ENCODE data around the gene ITPR1. TPM values are rescaled to one million over a fixed set of nuclear protein-coding genes. Genes with fewer than 3 reads are reported as not detected.

The ITPR1 gene
- total and polyA plus RNA-seq, 2 experiments from 2014 or later: 6.8 to 21.0 TPM

DNA sequence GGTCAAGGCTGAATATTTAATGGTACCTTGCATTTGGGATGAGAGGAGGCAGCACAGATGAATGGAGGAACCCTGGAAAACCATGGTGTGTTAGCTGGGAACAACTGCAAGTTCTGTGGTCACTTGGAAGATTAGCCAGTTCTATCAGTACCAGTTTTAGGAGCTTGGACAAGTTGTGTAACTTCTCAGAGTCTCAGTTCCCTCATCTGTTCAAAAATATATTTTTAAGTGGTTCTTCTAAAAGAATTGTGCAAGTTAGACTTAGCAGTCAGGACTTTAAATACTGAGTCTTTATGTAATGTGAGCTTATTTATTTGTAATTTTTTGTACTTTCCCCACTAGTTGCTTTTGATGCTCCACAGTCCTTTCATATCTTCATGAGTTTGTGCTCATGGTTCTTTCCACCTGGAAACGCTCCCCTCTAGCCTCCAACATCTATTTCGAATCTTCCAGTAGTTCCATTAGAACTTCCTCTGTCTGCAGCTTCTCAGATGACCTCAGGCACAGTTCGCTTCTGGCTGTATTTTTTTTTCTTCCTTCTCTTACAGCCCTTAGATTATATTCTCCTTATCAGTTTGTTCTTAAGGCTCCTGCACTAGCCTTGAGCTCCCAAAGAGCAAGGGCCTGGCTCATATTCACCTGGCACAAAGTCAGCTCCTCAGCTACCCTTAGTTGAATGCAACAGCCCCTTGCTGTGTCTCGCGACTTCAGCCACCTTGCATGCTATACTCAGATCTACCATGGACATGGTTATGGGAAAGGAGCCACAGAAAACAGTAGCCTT lies 27.1 kb downstream of the ITPR1 start (continued):
- TF ChIP-seq, protein P1, sequence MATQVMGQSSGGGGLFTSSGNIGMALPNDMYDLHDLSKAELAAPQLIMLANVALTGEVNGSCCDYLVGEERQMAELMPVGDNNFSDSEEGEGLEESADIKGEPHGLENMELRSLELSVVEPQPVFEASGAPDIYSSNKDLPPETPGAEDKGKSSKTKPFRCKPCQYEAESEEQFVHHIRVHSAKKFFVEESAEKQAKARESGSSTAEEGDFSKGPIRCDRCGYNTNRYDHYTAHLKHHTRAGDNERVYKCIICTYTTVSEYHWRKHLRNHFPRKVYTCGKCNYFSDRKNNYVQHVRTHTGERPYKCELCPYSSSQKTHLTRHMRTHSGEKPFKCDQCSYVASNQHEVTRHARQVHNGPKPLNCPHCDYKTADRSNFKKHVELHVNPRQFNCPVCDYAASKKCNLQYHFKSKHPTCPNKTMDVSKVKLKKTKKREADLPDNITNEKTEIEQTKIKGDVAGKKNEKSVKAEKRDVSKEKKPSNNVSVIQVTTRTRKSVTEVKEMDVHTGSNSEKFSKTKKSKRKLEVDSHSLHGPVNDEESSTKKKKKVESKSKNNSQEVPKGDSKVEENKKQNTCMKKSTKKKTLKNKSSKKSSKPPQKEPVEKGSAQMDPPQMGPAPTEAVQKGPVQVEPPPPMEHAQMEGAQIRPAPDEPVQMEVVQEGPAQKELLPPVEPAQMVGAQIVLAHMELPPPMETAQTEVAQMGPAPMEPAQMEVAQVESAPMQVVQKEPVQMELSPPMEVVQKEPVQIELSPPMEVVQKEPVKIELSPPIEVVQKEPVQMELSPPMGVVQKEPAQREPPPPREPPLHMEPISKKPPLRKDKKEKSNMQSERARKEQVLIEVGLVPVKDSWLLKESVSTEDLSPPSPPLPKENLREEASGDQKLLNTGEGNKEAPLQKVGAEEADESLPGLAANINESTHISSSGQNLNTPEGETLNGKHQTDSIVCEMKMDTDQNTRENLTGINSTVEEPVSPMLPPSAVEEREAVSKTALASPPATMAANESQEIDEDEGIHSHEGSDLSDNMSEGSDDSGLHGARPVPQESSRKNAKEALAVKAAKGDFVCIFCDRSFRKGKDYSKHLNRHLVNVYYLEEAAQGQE (IDR thresholded peaks at IDR 0.05; ENCODE audit: unreplicated experiment): no peak
- TF ChIP-seq ZNF331 (CRISPR knock-in tag; IDR thresholded peaks at IDR 0.05; ENCODE audit: low read depth): no peak
- TF ChIP-seq, protein P2, sequence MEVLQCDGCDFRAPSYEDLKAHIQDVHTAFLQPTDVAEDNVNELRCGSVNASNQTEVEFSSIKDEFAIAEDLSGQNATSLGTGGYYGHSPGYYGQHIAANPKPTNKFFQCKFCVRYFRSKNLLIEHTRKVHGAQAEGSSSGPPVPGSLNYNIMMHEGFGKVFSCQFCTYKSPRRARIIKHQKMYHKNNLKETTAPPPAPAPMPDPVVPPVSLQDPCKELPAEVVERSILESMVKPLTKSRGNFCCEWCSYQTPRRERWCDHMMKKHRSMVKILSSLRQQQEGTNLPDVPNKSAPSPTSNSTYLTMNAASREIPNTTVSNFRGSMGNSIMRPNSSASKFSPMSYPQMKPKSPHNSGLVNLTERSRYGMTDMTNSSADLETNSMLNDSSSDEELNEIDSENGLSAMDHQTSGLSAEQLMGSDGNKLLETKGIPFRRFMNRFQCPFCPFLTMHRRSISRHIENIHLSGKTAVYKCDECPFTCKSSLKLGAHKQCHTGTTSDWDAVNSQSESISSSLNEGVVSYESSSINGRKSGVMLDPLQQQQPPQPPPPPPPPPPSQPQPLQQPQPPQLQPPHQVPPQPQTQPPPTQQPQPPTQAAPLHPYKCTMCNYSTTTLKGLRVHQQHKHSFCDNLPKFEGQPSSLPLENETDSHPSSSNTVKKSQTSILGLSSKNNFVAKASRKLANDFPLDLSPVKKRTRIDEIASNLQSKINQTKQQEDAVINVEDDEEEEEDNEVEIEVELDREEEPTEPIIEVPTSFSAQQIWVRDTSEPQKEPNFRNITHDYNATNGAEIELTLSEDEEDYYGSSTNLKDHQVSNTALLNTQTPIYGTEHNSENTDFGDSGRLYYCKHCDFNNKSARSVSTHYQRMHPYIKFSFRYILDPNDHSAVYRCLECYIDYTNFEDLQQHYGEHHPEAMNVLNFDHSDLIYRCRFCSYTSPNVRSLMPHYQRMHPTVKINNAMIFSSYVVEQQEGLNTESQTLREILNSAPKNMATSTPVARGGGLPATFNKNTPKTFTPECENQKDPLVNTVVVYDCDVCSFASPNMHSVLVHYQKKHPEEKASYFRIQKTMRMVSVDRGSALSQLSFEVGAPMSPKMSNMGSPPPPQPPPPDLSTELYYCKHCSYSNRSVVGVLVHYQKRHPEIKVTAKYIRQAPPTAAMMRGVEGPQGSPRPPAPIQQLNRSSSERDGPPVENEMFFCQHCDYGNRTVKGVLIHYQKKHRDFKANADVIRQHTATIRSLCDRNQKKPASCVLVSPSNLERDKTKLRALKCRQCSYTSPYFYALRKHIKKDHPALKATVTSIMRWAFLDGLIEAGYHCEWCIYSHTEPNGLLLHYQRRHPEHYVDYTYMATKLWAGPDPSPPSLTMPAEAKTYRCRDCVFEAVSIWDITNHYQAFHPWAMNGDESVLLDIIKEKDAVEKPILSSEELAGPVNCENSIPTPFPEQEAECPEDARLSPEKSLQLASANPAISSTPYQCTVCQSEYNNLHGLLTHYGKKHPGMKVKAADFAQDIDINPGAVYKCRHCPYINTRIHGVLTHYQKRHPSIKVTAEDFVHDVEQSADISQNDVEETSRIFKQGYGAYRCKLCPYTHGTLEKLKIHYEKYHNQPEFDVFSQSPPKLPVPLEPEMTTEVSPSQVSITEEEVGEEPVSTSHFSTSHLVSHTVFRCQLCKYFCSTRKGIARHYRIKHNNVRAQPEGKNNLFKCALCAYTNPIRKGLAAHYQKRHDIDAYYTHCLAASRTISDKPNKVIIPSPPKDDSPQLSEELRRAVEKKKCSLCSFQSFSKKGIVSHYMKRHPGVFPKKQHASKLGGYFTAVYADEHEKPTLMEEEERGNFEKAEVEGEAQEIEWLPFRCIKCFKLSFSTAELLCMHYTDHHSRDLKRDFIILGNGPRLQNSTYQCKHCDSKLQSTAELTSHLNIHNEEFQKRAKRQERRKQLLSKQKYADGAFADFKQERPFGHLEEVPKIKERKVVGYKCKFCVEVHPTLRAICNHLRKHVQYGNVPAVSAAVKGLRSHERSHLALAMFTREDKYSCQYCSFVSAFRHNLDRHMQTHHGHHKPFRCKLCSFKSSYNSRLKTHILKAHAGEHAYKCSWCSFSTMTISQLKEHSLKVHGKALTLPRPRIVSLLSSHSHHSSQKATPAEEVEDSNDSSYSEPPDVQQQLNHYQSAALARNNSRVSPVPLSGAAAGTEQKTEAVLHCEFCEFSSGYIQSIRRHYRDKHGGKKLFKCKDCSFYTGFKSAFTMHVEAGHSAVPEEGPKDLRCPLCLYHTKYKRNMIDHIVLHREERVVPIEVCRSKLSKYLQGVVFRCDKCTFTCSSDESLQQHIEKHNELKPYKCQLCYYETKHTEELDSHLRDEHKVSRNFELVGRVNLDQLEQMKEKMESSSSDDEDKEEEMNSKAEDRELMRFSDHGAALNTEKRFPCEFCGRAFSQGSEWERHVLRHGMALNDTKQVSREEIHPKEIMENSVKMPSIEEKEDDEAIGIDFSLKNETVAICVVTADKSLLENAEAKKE (CRISPR knock-in tag; IDR thresholded peaks at IDR 0.05): no peak

DNA sequence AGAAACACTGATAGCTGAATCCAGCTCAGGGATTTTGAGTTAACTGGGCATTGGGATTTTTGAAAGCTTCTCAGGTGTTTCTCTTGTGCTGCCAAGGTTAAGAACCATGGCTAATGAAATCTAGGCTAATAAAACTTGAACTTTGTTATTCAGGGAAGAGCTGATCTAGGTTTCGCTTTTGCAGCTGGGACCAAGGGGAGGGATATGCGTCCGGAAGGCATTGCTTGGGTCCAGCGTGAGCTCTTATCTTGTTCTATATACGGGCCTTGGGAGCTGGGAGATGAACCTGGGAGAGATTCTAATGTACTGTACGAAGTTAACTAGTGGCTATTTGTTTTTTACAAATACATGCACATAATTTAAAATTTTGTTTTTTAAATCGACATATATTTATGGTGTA lies 29.8 kb downstream of the ITPR1 start:
- Mint-ChIP-seq H3K9me3 (no peaks in the 10 kb centered on the region), H3K4me3 (no peak overlapping the region), H3K27me3 (ENCODE audit: insufficient read depth, low read depth, poor library complexity) (no peaks in the 10 kb centered on the region), H3K4me1 (peaks cover 4% of the 10 kb centered on the region; the same call in 2 of the 3 replicates), H3K36me3 (ENCODE audit: low read depth) (no peaks in the 10 kb centered on the region), H3K27ac (no peak overlapping the region)
- Histone ChIP-seq H4K20me1 (replicated peaks; ENCODE audit: insufficient read depth) (no peaks in the 10 kb centered on the region; the same call in 1 of the 2 replicates), H3K79me2 (replicated peaks; ENCODE audit: insufficient read depth) (no peaks in the 10 kb centered on the region), H3K4me3 (no peak overlapping the region), H2AFZ (no peak overlapping the region), H3K27ac (ENCODE audit: low read depth) (no peak overlapping the region), H3K4me1 (ENCODE audit: insufficient read depth) (peaks cover 5% of the 10 kb centered on the region; the same call in 1 of the 2 replicates), H3K9me2 (ENCODE audit: insufficient read depth) (no peaks in the 10 kb centered on the region), H3K27me3 (ENCODE audit: insufficient read depth) (no peaks in the 10 kb centered on the region), H3K36me3 (ENCODE audit: insufficient read depth) (no peaks in the 10 kb centered on the region), H3F3A (replicated peaks; ENCODE audit: low read depth) (no peaks in the 10 kb centered on the region), H3K4me2 (no peak overlapping the region)
- DNase-seq (ENCODE audit: low spot score): no peak
- ATAC-seq: no peak
- TF ChIP-seq ZNF331 (CRISPR knock-in tag; IDR thresholded peaks at IDR 0.05; ENCODE audit: low read depth) (no peak), JUNB (IDR thresholded peaks at IDR 0.05; ENCODE audit: unreplicated experiment) (no peak), STAT1 (IDR thresholded peaks at IDR 0.05; ENCODE audit: unreplicated experiment) (no peak)

Data from GM23338 (cell line).